ENCODE data around the gene COG5.

The COG5 gene

GRCh38 chr7:107319724-107320228 lies 243.9 kb downstream of the COG5 start:
- no peak for DNase-seq

DNA sequence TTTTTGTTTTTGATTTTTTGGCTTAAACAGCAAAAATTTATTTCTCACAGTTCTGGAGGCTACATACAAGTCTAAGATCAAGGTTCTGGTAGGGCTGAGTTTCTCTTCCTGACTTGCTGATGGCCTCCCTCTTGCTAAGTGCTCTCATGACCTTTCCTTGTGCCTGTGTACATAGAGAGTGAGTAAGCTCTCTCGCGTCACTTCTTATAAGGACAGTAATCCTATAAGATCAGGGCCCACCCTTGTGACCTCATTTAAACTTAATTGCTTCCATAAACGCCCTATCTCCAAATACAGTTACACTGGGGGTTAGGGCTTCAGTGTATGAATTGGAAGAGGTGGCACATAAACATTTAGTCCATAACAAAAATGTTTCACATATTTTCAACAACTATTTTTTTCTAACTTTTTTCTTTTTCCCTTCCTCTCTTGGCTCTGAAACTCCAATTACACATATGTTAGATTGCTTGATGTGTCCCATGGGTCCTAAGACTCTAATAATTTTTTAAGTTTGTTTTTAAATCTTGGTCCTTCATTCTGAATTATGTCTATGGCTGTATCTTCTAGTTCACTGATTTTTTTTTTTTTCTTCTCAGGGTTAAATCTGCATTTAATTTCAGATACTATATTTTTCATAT lies 245.1 kb downstream of the COG5 start:
- no peak for DNase-seq

- no peak for DNase-seq
Measured at GRCh38 chr7:107315716-107316220, 248.0 kb downstream of the COG5 start.

GRCh38 chr7:107313355-107313754 lies 250.4 kb downstream of the COG5 start:
- no peak for DNase-seq

GRCh38 chr7:107312418-107312817 lies 251.3 kb downstream of the COG5 start:
- no peak for DNase-seq

GRCh38 chr7:107309296-107309695 lies 254.4 kb downstream of the COG5 start:
- DNase-seq: no peak

DNA sequence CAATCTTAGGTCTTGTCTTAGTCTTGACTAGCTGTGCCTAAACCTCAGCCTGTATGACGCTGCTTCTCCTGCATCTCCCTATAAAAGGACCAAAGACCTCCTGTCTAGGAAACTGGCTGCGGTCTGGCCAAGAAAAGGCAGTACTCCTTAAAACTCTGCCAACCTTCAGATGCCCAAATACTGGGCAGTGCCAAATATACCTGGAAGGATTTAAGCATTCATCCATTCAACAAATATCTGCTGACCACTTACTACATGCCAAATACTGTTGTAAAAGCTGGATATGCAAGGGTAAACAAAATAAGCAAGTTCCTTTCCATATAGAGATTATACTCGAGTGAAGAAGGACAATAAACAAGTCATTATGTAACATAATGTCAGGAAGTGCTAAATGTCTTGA lies 259.1 kb downstream of the COG5 start:
- DNase-seq: no peak

- no peak for DNase-seq
Measured at GRCh38 chr7:107304063-107304462, 259.7 kb downstream of the COG5 start.

- DNase-seq: no peak
Measured at GRCh38 chr7:107302250-107302847, 261.4 kb downstream of the COG5 start.

- DNase-seq: no peak
Measured at GRCh38 chr7:107294182-107294581, 269.5 kb downstream of the COG5 start.

- no peak for DNase-seq
Measured at GRCh38 chr7:107292591-107292990, 271.1 kb downstream of the COG5 start.

GRCh38 chr7:107291434-107291833 lies 272.3 kb downstream of the COG5 start:
- DNase-seq: no peak

- DNase-seq: no peak
Measured at GRCh38 chr7:107286751-107287621, 276.7 kb downstream of the COG5 start.

- no peak for DNase-seq
Measured at GRCh38 chr7:107284911-107285479, 278.7 kb downstream of the COG5 start.

GRCh38 chr7:107277331-107277730 lies 286.4 kb downstream of the COG5 start:
- no peak for DNase-seq

- DNase-seq: no peak
Measured at GRCh38 chr7:107276220-107276827, 287.4 kb downstream of the COG5 start.

GRCh38 chr7:107274506-107274905 lies 289.2 kb downstream of the COG5 start:
- no peak for DNase-seq

GRCh38 chr7:107269790-107270189 lies 293.9 kb downstream of the COG5 start:
- no peak for DNase-seq

GRCh38 chr7:107268594-107268993 lies 295.1 kb downstream of the COG5 start:
- no peak for DNase-seq

- peak; percentile 14 for DNase-seq
Measured at GRCh38 chr7:107267138-107267537, 296.6 kb downstream of the COG5 start.

- no peak for DNase-seq
Measured at GRCh38 chr7:107264723-107265122, 299.0 kb downstream of the COG5 start.

- DNase-seq: no peak
Measured at GRCh38 chr7:107262857-107263256, 300.9 kb downstream of the COG5 start.

GRCh38 chr7:107258737-107259136 lies 305.0 kb downstream of the COG5 start:
- no peak for DNase-seq
